Measurements from ENCODE around the gene DNAH17.
"Not testable (repeated sequence)": the region's sequence is repeated elsewhere in the genome, so short reads cannot be mapped to it uniquely, and the experiment has no call there.

The DNAH17 gene

GRCh38 chr17:78471635-78472034 lies 105.6 kb downstream of the DNAH17 start:
- DNase-seq (ENCODE audit: low read depth), result no peak
- no peak for TF ChIP-seq CTCF (conservative IDR thresholded peaks at IDR 0.05; ENCODE audit: low read depth, low read length)
- H3K4me3 ChIP-seq (ENCODE audit: low read depth, low read length), result no peak overlapping the region

GRCh38 chr17:78469443-78469842 lies 107.8 kb downstream of the DNAH17 start:
- no peak for TF ChIP-seq CTCF (conservative IDR thresholded peaks at IDR 0.05; ENCODE audit: low read depth, low read length)
- H3K4me3 ChIP-seq (ENCODE audit: low read depth, low read length), result no peak overlapping the region

GRCh38 chr17:78468366-78468765 lies 108.8 kb downstream of the DNAH17 start:
- no peak overlapping the region for H3K4me3 ChIP-seq (ENCODE audit: low read depth, low read length)
- no peak for DNase-seq (ENCODE audit: low read depth)
- no peak for TF ChIP-seq CTCF (conservative IDR thresholded peaks at IDR 0.05; ENCODE audit: low read depth, low read length)

More at GRCh38 chr17:78469443-78469842, 107.8 kb downstream of the DNAH17 start:
- DNase-seq (ENCODE audit: low read depth), result no peak

GRCh38 chr17:78466786-78467715 lies 110.1 kb downstream of the DNAH17 start:
- DNase-seq (ENCODE audit: low read depth), result no peak
- TF ChIP-seq CTCF (conservative IDR thresholded peaks at IDR 0.05; ENCODE audit: low read depth, low read length), result no peak
- no peak overlapping the region for H3K4me3 ChIP-seq (ENCODE audit: low read depth, low read length)

- DNase-seq (ENCODE audit: low read depth); H3K4me3 ChIP-seq (ENCODE audit: low read depth, low read length): not testable (repeated sequence)
Measured at GRCh38 chr17:78466109-78466785, 110.9 kb downstream of the DNAH17 start.

- DNase-seq (ENCODE audit: low read depth), result no peak
- H3K4me3 ChIP-seq (ENCODE audit: low read depth, low read length), result no peak overlapping the region
- no peak for TF ChIP-seq CTCF (conservative IDR thresholded peaks at IDR 0.05; ENCODE audit: low read depth, low read length)
Measured at GRCh38 chr17:78462148-78462547, 115.0 kb downstream of the DNAH17 start.

- no peak for DNase-seq (ENCODE audit: low read depth)
- no peak overlapping the region for H3K4me3 ChIP-seq (ENCODE audit: low read depth, low read length)
- no peak for TF ChIP-seq CTCF (conservative IDR thresholded peaks at IDR 0.05; ENCODE audit: low read depth, low read length)
Measured at GRCh38 chr17:78461799-78462053, 115.5 kb downstream of the DNAH17 start.

Data from choroid plexus epithelial cell (primary cell).